Dedifferentiated amniotic fluid mesenchymal stem cell (primary cell): ENCODE results near the gene ZDHHC11B.
"Not testable (repeated sequence)": the region's sequence is repeated elsewhere in the genome, so short reads cannot be mapped to it uniquely, and the experiment has no call there.

Source experiments
- DNase-seq: peaks from one replicate; pipeline ENCODE4 v3.0.0-alpha.2; 2016; ENCODE audit errors: extremely low spot score

The ZDHHC11B gene

DNA sequence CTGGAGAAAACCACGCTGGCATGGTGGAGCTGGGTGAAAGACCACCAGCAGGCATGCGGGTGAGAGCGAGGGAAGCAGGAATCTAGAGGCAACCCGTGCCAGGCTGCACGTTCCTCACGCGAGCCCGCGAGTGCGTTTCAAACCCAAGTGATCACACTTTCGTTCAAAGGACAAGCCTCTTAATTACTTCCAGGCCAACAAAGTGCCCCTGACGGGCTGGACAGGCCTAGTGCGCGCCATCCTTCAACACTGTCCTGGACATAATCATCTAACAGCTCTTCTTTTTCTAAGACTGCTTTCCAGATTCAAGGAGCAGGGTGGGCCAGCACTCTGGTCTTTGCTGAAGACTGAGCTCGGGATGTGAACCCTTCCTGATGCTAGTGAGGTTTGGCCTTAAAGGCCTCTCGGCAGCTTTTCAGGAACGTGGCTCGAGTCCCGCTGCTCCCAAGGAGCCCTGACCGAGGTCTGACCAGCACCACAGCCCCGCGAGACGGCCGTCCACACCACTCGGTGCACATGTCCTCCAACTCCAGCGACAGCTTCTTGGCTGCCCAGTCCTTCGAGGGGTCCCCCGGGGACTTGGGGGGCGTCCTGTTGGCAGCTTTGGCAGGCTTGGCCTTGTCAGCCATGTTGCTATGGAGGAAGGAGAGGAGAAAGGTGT is 14.9 kb downstream of the ZDHHC11B start:
- DNase-seq = not testable (repeated sequence)

- DNase-seq = no peak
These were observed 17.7 kb downstream of the ZDHHC11B start for GRCh38 chr5:766666-767431.

DNA sequence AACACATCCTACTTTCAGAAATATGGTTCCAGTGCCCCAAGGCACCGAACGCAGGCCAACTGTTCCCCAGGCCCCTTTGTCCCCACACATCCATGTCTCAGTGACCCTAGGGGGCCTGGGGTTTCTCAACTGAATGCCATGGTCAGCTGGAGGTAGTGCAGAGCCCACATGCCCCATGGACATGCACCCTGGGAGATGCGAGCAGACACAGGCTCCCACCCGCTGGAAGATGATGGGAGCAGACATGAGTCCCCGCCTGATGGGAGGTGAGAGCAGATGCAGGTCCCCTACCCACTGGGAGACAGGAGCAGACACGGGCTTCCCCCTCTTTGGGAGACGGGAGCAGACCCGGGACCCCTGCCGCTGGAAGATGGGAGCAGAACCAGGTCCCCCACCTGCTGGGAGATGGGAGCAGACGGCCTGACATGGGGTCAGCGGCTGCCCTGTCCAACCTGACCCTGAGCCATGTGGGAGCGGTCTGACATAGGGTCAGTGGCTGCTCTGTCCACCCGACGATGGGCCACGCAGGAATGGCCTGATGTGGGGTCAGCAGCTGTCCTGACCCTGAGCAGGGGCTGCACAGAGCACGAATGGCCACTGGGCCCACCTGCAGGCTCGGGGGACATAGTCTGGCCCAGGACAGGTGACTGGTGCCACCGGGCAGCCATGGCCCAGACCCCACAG is 18.4 kb downstream of the ZDHHC11B start:
- DNase-seq = no peak

GRCh38 chr5:763998-764781 is 20.3 kb downstream of the ZDHHC11B start:
- DNase-seq = no peak

GRCh38 chr5:763397-763796 is 21.1 kb downstream of the ZDHHC11B start:
- no peak for DNase-seq

GRCh38 chr5:762996-763395 is 21.5 kb downstream of the ZDHHC11B start:
- DNase-seq = not testable (repeated sequence)

DNA sequence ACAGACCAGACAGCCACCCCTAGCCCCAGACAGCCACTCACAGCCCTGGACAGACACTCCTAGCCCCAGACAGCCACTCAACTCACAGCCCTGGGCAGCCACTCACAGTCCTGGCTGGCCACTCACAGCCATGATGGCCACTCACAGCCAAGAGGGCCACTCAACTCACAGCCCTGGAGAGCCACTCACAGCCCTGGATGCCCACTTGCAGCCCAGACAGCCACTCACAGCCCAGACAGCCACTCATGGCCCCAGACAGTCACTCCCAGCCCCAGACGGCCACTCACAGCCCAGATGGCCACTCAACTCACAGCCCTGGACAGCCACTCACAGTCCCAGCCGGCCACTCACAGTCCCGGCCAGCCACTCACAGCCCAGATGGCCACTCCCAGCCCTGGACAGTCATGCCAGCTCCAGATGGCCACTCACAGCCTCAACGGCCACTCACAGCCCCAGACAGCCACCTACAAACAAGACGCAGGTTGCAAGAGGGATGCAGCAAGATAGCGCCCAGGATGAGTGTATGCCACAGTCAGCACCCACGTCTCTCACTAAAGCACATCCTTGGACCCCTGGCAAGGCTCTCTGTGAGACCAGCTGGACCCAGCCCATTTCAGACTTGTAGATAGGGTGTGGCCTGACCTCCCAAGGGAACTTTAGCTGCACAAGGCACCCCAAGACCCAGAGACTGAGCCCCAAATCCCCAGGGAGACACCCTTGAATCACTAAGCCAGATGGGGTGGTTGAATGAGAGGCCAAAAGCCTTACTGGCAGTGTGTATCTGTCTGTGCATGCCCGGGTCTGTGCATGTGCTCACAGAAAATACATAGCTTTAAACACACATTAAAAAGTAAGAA is 22.4 kb downstream of the ZDHHC11B start:
- no peak for DNase-seq

DNA sequence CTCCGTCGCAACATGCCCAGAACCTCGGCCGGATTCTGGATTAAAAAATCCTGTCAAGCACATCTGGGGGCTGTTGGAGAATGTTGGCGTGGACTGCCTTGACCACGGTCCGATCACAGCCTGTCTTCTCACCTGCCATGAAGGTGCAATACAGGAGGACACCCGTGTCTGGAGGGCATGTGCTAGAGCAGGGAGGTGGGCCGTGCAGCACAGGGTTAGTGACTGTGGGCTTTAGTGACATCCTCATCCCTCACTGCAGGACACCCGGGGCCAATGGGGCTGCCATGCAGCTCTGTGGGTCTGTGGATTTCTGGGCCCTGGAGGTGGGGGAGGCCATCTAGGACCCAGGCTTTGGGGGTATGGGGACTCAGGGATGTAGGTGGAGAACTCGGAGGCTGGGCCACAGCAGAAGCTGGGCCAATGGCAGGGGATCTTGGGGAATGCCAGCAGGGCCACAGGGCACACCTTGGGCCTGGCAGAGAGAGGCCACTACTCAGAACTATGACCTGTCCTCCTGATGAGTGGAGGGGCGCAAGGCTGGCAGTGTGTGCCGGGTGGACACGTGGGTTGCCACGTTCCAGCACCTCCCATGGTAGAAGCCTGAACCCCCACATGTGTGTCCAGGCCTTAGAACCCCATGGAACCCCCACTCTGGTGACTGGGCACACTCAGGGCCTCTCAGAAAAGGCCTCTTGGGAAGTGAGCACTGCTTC is 23.3 kb downstream of the ZDHHC11B start:
- DNase-seq = no peak

- DNase-seq = no peak
These were observed 24.0 kb downstream of the ZDHHC11B start for GRCh38 chr5:760363-761058.

- no peak for DNase-seq
These were observed 24.7 kb downstream of the ZDHHC11B start for GRCh38 chr5:759781-760362.

- no peak for DNase-seq
These were observed 25.3 kb downstream of the ZDHHC11B start for GRCh38 chr5:759111-759751.

DNA sequence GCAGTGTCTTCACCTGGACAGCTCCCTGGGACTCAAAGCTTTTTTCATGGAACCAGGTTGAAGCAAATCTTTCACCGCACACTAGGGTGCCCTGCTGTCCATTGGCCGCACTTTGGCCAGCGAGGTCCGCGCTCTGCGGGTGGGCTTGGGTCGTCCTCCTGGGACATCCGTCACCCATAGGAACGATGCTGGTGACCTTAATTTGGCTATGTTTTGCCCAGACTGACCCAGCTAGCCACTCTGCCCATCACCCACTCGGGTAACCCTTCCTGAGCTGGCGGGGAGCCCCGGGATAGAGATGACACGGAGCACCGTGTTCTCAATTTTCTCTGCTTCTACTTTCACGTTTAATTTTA is 25.9 kb downstream of the ZDHHC11B start:
- no peak for DNase-seq

DNA sequence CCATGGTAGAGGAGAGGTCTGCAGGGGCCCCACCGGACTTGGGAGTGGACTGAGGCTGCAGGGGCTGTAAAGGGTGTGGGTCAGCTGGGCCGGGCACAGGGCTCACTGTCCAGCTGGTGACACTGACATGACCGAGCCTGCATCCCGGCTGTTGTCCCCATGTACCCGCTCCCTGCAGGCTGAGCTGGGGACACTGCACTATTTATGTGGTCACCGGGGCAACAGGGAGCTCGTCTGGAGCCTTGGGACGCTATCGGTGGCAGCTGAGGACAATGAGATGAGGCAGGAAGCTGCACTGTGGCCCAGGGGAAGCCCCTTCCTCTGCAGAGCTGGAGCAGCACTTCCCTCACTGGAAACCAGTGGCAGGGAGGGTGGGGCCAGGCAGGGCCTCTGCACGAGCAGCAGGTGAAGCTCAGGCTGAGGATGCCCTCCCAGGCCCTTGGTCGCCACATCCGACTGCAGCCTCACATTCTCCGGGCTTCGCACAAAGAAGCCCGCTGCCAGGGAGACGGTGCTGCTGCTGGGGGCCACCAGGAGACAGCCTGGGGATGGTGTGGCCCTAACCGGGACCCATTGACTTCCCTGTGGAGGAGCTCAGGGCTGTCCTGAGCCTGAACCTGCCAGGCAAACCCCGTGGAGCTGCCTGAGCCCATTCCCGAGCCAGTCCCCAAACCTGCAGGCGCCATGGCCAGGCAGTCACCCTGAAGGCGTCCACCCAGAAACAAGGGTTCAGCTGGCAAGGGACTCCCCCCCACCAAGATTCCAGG is 26.4 kb downstream of the ZDHHC11B start:
- DNase-seq = no peak

DNA sequence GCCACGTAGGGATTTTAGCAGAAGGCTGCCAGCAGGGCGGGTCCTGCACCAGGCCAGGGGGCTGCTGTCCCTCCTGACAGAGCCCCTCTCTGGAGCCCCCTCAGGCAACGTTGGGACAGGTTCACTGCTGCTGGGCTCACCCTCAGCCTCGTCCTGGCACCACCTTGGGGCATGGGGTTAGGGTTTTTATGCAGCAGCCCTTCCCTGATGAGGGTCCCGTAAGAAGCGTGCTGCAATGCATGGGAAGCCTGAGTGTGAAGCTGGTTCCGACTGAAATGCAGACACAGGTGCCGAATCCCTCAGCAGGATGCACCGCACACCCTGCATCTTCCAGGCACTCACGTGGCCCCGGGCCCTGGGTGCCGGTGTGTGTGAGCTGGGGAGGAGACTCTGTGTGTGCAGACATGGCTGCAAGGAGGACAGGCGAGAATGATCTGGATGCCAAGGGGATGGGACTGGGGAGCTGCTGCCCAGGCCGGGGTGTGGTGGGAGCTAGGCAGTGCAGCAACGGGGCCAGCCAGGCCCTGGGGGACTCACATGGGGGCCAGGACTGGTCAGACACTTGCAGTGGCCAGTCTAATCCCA is 27.1 kb downstream of the ZDHHC11B start:
- DNase-seq = no peak

DNA sequence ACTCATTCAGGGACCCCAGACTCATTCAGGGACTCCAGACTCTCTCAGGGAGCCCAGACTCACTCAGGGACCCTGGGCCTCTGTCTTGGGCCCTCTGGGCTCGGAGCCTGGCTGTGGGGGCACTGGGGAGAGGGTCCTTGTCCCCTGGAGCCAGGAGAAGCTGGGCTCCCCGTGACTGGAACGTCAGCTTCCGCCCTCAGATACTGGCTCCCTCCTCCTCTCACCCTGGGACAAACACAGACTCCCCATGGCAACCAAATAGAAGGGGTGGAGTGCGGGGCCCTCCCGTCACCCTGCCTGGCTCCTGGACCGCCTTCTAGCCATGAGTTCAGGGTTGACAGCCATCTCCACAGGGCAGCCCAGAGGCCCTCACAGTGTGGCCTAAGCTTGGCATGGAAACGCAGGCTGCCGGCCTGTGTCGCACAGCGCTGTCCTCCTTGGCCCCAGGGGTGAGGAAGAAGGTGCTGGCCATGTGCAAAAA is 27.6 kb downstream of the ZDHHC11B start:
- no peak for DNase-seq

DNA sequence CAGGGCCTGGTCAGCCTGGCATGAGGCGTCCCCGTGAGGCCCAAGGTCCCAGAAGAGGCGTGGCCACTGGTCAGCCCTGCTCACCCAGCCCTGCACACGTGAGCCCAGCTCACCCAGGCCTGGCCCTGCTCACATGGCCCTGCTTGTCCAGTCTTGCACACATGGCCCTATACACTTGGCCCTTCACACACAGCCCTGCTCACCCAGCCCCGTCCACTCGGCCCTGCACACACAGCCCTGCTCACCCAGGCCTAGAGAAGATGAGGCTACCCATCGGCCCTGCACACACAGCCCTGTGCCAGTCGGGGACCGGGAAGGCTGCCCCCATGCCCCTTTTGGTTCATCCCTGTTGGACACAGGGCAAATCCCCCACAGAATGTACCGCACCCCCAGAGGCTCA is 28.4 kb downstream of the ZDHHC11B start:
- DNase-seq = no peak

- not testable (repeated sequence) for DNase-seq
These were observed 30.3 kb downstream of the ZDHHC11B start for GRCh38 chr5:754143-754632.
